Nephron progenitor cell (in vitro differentiated cells): ENCODE data around the gene GRIK3.

Experiments
- DNase-seq: peaks from one replicate; pipeline ENCODE4 v3.0.0; 2021
- H3K27ac Mint-ChIP-seq: 2 replicates; pipeline ENCODE4 v1.8.0; 2021; ENCODE audit warnings: mild to moderate bottlenecking, moderate library complexity, mixed read lengths
- H3K27me3 Mint-ChIP-seq: 2 replicates; pipeline ENCODE4 v1.8.0; 2021; ENCODE audit warnings: mild to moderate bottlenecking, low read depth, mixed read lengths; ENCODE audit not compliant: poor library complexity
- H3K36me3 Mint-ChIP-seq: 2 replicates; pipeline ENCODE4 v1.8.0; 2021; ENCODE audit warnings: low read depth, mixed read lengths
- H3K4me1 Mint-ChIP-seq: 2 replicates; pipeline ENCODE4 v1.8.0; 2021; ENCODE audit warnings: mixed read lengths
- H3K4me3 Mint-ChIP-seq: 2 replicates; pipeline ENCODE4 v1.8.0; 2021; ENCODE audit warnings: mild to moderate bottlenecking, moderate library complexity, mixed read lengths
- H3K9me3 Mint-ChIP-seq: 2 replicates; pipeline ENCODE4 v1.8.0; 2021; ENCODE audit warnings: mild to moderate bottlenecking, moderate library complexity, mixed read lengths
- TF ChIP-seq, protein P1 (sequence below): fragments of 200-600 bp; sonication (generic); IDR thresholded peaks from 2 replicates; pipeline ENCODE4 v1.5.0; 2021; ENCODE audit warnings: antibody characterized with exemption

GRIK3 gene

GRCh38 chr1:37016121-37016520, 18.2 kb downstream of the GRIK3 start:
- H3K27me3 Mint-ChIP-seq, result peaks cover 48% of the 10 kb centered on the region
- H3K4me1 Mint-ChIP-seq, result no peaks in the 10 kb centered on the region
- H3K27ac Mint-ChIP-seq, result no peak overlapping the region
- no peak overlapping the region for H3K4me3 Mint-ChIP-seq
- no peaks in the 10 kb centered on the region for H3K36me3 Mint-ChIP-seq
- no peak for DNase-seq
- peaks cover 5% of the 10 kb centered on the region for H3K9me3 Mint-ChIP-seq
- TF ChIP-seq, protein P1, sequence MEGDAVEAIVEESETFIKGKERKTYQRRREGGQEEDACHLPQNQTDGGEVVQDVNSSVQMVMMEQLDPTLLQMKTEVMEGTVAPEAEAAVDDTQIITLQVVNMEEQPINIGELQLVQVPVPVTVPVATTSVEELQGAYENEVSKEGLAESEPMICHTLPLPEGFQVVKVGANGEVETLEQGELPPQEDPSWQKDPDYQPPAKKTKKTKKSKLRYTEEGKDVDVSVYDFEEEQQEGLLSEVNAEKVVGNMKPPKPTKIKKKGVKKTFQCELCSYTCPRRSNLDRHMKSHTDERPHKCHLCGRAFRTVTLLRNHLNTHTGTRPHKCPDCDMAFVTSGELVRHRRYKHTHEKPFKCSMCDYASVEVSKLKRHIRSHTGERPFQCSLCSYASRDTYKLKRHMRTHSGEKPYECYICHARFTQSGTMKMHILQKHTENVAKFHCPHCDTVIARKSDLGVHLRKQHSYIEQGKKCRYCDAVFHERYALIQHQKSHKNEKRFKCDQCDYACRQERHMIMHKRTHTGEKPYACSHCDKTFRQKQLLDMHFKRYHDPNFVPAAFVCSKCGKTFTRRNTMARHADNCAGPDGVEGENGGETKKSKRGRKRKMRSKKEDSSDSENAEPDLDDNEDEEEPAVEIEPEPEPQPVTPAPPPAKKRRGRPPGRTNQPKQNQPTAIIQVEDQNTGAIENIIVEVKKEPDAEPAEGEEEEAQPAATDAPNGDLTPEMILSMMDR, result no peak

- Mint-ChIP-seq H3K9me3 (peaks cover 5% of the 10 kb centered on the region), H3K27ac (no peak overlapping the region), H3K4me1 (no peaks in the 10 kb centered on the region), H3K36me3 (no peaks in the 10 kb centered on the region), H3K27me3 (peaks cover 44% of the 10 kb centered on the region), H3K4me3 (no peak overlapping the region)
- TF ChIP-seq, protein P1, result no peak
- no peak for DNase-seq
These were observed 18.6 kb downstream of the GRIK3 start for GRCh38 chr1:37015713-37016112.

- no peak for DNase-seq
- Mint-ChIP-seq H3K9me3 (no peaks in the 10 kb centered on the region), H3K4me1 (no peaks in the 10 kb centered on the region), H3K4me3 (no peak overlapping the region), H3K27ac (no peak overlapping the region), H3K27me3 (peaks cover 40% of the 10 kb centered on the region), H3K36me3 (no peaks in the 10 kb centered on the region)
- TF ChIP-seq, protein P1, result no peak
These were observed 22.1 kb downstream of the GRIK3 start for GRCh38 chr1:37012226-37012625.

DNA sequence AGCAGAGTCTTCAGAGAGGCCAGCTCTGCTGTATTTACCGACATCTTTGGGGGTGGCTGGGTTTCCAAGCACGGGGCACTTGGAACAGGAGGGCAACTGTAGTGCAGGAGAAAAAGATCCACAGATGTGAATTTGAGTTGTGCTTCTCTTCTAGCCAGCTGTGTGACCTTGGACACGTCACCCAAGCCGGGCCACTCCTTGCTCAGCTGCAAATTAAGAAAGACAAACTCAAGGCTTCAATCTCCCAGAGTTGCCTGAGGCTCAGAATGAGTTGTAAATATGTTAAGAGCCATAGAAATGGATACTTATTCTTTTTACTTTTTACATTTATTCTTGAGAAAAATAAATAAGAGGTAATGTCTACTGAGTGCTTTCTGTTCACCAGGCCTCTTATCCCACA, 24.3 kb downstream of the GRIK3 start:
- Mint-ChIP-seq H3K27ac (no peak overlapping the region), H3K9me3 (no peaks in the 10 kb centered on the region), H3K27me3 (peaks cover 40% of the 10 kb centered on the region), H3K4me1 (no peaks in the 10 kb centered on the region), H3K36me3 (no peaks in the 10 kb centered on the region), H3K4me3 (no peak overlapping the region)
- TF ChIP-seq, protein P1, result no peak
- no peak for DNase-seq

- Mint-ChIP-seq H3K4me1 (no peaks in the 10 kb centered on the region), H3K27me3 (peaks cover 36% of the 10 kb centered on the region), H3K4me3 (no peak overlapping the region), H3K27ac (no peak overlapping the region), H3K9me3 (no peaks in the 10 kb centered on the region), H3K36me3 (no peaks in the 10 kb centered on the region)
- TF ChIP-seq, protein P1, result no peak
- no peak for DNase-seq
These were observed 24.8 kb downstream of the GRIK3 start for GRCh38 chr1:37009521-37009920.

GRCh38 chr1:37006132-37006868, 28.0 kb downstream of the GRIK3 start:
- TF ChIP-seq, protein P1, result no peak
- no peaks in the 10 kb centered on the region for H3K36me3 Mint-ChIP-seq
- H3K27ac Mint-ChIP-seq, result no peak overlapping the region
- no peak overlapping the region for H3K4me3 Mint-ChIP-seq
- no peaks in the 10 kb centered on the region for H3K9me3 Mint-ChIP-seq
- peaks cover 51% of the 10 kb centered on the region for H3K27me3 Mint-ChIP-seq
- no peak for DNase-seq
- no peaks in the 10 kb centered on the region for H3K4me1 Mint-ChIP-seq
